Measurements from ENCODE around the gene NOSIP.

Gene NOSIP

GRCh38 chr19:49599378-49600295, 19.3 kb upstream of the NOSIP start:
- no peak for FAIRE-seq
- no peak for DNase-seq (ENCODE audit: insufficient read length, low spot score)
- no peak for TF ChIP-seq CTCF (IDR thresholded peaks at IDR 0.05; ENCODE audit: insufficient read depth, missing control alignments)

- TF ChIP-seq CTCF (IDR thresholded peaks at IDR 0.05; ENCODE audit: insufficient read depth, missing control alignments): no peak
- FAIRE-seq (no peak), DNase-seq (ENCODE audit: insufficient read length, low spot score) (no peak)
These were observed 17.3 kb upstream of the NOSIP start for GRCh38 chr19:49597703-49597974.

- no peak for DNase-seq (ENCODE audit: insufficient read length, low spot score)
- TF ChIP-seq CTCF (IDR thresholded peaks at IDR 0.05; ENCODE audit: insufficient read depth, missing control alignments): no peak
- FAIRE-seq: no peak
These were observed 16.8 kb upstream of the NOSIP start for GRCh38 chr19:49596954-49597702.

- no peak for FAIRE-seq
- TF ChIP-seq CTCF (IDR thresholded peaks at IDR 0.05; ENCODE audit: insufficient read depth, missing control alignments): no peak
- DNase-seq (ENCODE audit: insufficient read length, low spot score): no peak
These were observed 16.1 kb upstream of the NOSIP start for GRCh38 chr19:49596407-49596806.

GRCh38 chr19:49595819-49596404, 15.6 kb upstream of the NOSIP start:
- no peak for TF ChIP-seq CTCF (IDR thresholded peaks at IDR 0.05; ENCODE audit: insufficient read depth, missing control alignments)
- FAIRE-seq (no peak), DNase-seq (ENCODE audit: insufficient read length, low spot score) (no peak)

- TF ChIP-seq CTCF (IDR thresholded peaks at IDR 0.05; ENCODE audit: insufficient read depth, missing control alignments): no peak
- no peak for DNase-seq (ENCODE audit: insufficient read length, low spot score)
These were observed 14.8 kb upstream of the NOSIP start for GRCh38 chr19:49594993-49595818.

More at GRCh38 chr19:49594993-49595818, 14.8 kb upstream of the NOSIP start:
- FAIRE-seq: no peak

Measured in D721Med (cell line).